Vagina (tissue), 2 donors: ENCODE data around the gene SNUPN. TPM values are rescaled to one million over a fixed set of nuclear protein-coding genes. Genes with fewer than 3 reads are reported as not detected.

Experiments
- DNase-seq, 2 donors: peaks; one replicate each; pipeline ENCODE4 v3.0.0-alpha.2; 2017; ENCODE audit errors: extremely low spot score in 2 of 2
- H3K27ac ChIP-seq: fragments of 200-600 bp; sonication (generic); one replicate; pipeline ENCODE4 v1.5.1; 2019
- H3K27me3 ChIP-seq: fragments of 200-600 bp; sonication (generic); one replicate; pipeline ENCODE4 v1.5.1; 2019
- H3K36me3 ChIP-seq, 2 donors: fragments of 200-600 bp; sonication (generic); one replicate each; pipeline ENCODE4 v1.5.1; 2017 to 2019
- H3K4me1 ChIP-seq: fragments of 200-600 bp; sonication (generic); one replicate; pipeline ENCODE4 v1.5.1; 2019
- H3K4me3 ChIP-seq, 2 donors: fragments of 200-600 bp; sonication (generic); 1 replicate in 1 of 2; 2 replicates in 1 of 2; pipeline ENCODE4 v1.5.1; 2016 to 2019
- H3K9me3 ChIP-seq: fragments of 200-600 bp; sonication (generic); one replicate; pipeline ENCODE4 v1.5.1; 2019
- POLR2A ChIP-seq, 2 donors: fragments of 450-650 bp; IDR thresholded peaks; one replicate each; pipeline ENCODE4 v1.6.1; 2017; ENCODE audit warnings: antibody characterized with exemption in 2 of 2, mild to moderate bottlenecking in 2 of 2, moderate library complexity in 2 of 2
- POLR2AphosphoS5 ChIP-seq, 2 donors: sonication (generic); formaldehyde crosslinking; IDR thresholded peaks; one replicate each; pipeline ENCODE4 v1.9.0; 2017; ENCODE audit warnings: antibody characterized with exemption in 2 of 2, mild to moderate bottlenecking in 2 of 2, low read depth in 1 of 2; ENCODE audit not compliant: insufficient read depth in 1 of 2
- intact Hi-C: fragments of 100-400 bp; cut with DNase I; formaldehyde crosslinking; loops from one replicate; pipeline ENCODE4 v1.15.1; 2023
- total RNA-seq: library from RNA; depleted of rRNA; stranded (reverse); fragments of >200 nt; gene quantifications from one replicate; pipeline ENCODE4 v1.2.3, GENCODE V29; 2016
- TF ChIP-seq, protein P1 (sequence below), 3 experiments: fragments of 450-650 bp in 2 of 3; fragments of 200-600 bp in 1 of 3; sonication (generic) in 1 of 3; IDR thresholded peaks; one replicate each; pipeline ENCODE4 v1.5.1; 2017 to 2019; ENCODE audit warnings: antibody characterized with exemption in 3 of 3, mild to moderate bottlenecking in 2 of 3, moderate library complexity in 2 of 3

SNUPN gene
- total RNA-seq, 1 donor from 2014 or later = 21.9 TPM

DNA sequence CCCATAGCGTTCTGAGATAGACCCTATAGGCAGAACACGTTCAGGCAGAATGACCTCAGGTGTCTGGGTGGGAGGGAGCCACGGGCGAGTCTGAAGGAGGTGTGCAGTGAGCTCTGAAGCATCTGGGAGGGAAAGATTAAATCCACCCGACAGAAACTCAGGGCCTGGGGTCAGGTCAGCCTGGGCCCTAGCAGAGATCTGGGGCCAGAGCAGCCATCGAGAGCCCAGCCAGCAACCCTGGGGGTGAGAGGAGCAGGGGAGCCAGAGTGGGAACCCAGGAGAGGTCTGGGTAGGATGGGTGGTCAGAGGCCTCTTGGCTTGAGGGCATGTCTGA is 44.3 kb upstream of the SNUPN start:
- no peaks in the 10 kb centered on the region for H3K27me3 ChIP-seq
- no peak overlapping the region for H3K4me3 ChIP-seq
- DNase-seq = no peak
- no peak for TF ChIP-seq POLR2AphosphoS5 (IDR thresholded peaks at IDR 0.05; ENCODE audit: insufficient read depth in 1 of 2, low read depth in 1 of 2)
- H3K36me3 ChIP-seq = no peaks in the 10 kb centered on the region
- peaks cover 91% of the 10 kb centered on the region for H3K4me1 ChIP-seq
- peak overlapping the region; percentile 69 for H3K27ac ChIP-seq
- intact Hi-C loops = no loop called here
- no peaks in the 10 kb centered on the region for H3K9me3 ChIP-seq

DNA sequence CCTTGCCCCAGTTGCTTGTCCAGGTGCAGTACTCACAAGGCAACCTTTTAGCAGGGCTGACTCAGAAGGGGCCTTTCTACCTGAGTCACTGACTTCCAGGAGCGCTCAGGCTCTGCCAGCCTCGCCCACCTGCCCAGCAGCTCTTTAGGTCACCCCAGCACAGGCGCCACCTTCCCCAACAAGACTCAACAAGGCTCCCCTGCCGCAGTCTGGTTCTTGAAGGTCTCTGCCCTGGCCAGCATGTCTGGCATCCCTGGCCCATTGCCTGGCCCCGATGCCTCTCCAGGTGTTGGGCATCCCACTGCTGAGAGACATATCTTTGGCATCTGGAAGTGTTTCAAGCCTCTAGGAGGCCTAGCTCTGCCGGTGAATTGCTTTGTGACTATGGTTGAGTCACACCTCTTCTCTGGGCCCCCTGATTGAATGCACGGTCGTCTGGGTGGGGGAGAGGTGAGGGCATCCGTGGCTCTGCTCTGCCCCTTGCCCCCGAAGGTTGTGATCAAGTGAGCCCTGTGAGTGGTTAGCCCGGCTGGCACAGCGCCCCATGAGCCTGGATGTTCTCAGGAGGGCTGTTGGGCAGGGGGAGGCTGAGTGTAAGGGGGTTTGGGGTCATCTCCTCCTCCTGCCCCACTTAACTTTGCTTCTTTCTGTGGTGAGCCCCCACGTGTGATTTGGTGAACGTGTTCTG is 43.8 kb upstream of the SNUPN start:
- peaks cover 91% of the 10 kb centered on the region for H3K4me1 ChIP-seq
- no peak overlapping the region for H3K4me3 ChIP-seq
- intact Hi-C loops = no loop called here
- no peaks in the 10 kb centered on the region for H3K27me3 ChIP-seq
- no peaks in the 10 kb centered on the region for H3K9me3 ChIP-seq
- DNase-seq = no peak
- TF ChIP-seq, protein P1, sequence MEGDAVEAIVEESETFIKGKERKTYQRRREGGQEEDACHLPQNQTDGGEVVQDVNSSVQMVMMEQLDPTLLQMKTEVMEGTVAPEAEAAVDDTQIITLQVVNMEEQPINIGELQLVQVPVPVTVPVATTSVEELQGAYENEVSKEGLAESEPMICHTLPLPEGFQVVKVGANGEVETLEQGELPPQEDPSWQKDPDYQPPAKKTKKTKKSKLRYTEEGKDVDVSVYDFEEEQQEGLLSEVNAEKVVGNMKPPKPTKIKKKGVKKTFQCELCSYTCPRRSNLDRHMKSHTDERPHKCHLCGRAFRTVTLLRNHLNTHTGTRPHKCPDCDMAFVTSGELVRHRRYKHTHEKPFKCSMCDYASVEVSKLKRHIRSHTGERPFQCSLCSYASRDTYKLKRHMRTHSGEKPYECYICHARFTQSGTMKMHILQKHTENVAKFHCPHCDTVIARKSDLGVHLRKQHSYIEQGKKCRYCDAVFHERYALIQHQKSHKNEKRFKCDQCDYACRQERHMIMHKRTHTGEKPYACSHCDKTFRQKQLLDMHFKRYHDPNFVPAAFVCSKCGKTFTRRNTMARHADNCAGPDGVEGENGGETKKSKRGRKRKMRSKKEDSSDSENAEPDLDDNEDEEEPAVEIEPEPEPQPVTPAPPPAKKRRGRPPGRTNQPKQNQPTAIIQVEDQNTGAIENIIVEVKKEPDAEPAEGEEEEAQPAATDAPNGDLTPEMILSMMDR (IDR thresholded peaks at IDR 0.05) = no peak
- TF ChIP-seq POLR2AphosphoS5 (IDR thresholded peaks at IDR 0.05; ENCODE audit: insufficient read depth in 1 of 2, low read depth in 1 of 2) (no peak), POLR2A (IDR thresholded peaks at IDR 0.05) (no peak)
- H3K36me3 ChIP-seq = no peaks in the 10 kb centered on the region
- H3K27ac ChIP-seq = peak overlapping the region; percentile 69

DNA sequence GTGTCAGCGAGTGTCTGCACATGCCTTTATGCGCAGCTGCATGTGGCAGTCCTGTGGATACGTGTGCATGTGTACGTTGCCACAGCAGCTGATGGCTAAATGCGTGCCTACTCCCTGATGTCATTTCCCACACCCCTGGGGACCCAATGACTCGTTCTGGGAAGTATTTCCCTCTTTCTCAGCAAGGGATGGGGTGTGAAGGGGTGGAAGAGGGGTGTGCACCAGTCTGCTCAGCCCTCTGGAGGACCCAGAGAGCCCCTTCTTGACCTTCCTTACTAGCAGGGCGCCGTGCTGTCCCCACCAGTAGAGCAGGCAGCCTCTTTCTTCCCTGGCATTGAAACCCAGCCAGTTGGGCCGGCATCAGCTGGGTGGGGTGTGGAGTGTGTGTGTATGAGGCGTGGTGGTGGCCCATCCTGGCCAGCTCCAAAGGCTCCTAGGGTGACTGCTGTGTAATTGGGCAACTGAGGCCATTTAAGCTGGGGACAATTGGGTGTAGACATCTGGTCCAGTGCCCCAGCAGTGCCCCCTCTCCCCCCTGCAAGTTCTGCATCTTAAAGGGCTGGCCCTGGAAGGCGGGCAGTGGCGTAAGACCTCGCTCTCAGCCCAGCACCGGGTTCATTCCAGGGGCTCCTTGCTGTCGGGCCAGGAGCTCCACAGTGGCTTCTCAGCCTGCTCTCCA is 41.4 kb upstream of the SNUPN start:
- intact Hi-C loops = no loop called here
- no peak for DNase-seq
- H3K27ac ChIP-seq = peak overlapping the region; percentile 91
- TF ChIP-seq POLR2A (IDR thresholded peaks at IDR 0.05) = no peak
- TF ChIP-seq POLR2AphosphoS5 (IDR thresholded peaks at IDR 0.05; ENCODE audit: insufficient read depth in 1 of 2, low read depth in 1 of 2) = peak; percentile 79
- no peaks in the 10 kb centered on the region for H3K27me3 ChIP-seq
- peaks cover 0 to 5% of the 10 kb centered on the region in 2 donors for H3K36me3 ChIP-seq
- H3K4me1 ChIP-seq = peaks cover 88% of the 10 kb centered on the region
- H3K9me3 ChIP-seq = no peaks in the 10 kb centered on the region
- H3K4me3 ChIP-seq = no peak overlapping the region

DNA sequence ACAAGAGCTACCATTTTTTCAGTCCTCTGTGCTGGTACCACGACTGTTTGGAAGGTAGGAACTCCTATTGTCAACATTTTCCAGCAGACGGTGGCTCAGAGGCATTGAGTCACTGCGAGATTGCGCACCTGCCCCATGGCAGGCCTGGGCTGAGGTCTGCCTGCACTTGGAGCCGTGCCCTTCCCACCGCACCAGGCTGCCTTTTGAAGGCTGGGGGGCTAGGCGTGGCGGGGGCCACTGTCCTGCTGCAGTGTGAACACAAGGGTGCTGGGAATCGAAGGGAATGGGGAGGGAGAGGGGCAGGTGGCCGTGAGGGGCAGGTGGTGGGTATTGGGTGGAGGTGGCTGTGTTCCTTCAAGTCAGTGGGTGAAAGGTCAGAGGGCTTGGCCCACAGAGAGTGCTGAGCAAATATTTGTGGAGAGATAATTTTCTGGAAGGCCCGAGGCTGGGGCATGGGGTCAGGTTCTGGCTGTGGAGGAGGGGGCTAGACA is 38.5 kb upstream of the SNUPN start:
- peaks cover 91% of the 10 kb centered on the region for H3K4me1 ChIP-seq
- H3K27ac ChIP-seq = peak overlapping the region; percentile 91
- H3K4me3 ChIP-seq = no peak overlapping the region
- TF ChIP-seq POLR2AphosphoS5 (IDR thresholded peaks at IDR 0.05; ENCODE audit: insufficient read depth in 1 of 2, low read depth in 1 of 2) = peak in 1 of 2 donors; percentile 24
- TF ChIP-seq, protein P1 (IDR thresholded peaks at IDR 0.05) = no peak
- intact Hi-C loops = no loop called here
- no peaks in the 10 kb centered on the region for H3K9me3 ChIP-seq
- H3K27me3 ChIP-seq = no peaks in the 10 kb centered on the region
- no peak for DNase-seq
- H3K36me3 ChIP-seq = peaks cover 0 to 5% of the 10 kb centered on the region in 2 donors

DNA sequence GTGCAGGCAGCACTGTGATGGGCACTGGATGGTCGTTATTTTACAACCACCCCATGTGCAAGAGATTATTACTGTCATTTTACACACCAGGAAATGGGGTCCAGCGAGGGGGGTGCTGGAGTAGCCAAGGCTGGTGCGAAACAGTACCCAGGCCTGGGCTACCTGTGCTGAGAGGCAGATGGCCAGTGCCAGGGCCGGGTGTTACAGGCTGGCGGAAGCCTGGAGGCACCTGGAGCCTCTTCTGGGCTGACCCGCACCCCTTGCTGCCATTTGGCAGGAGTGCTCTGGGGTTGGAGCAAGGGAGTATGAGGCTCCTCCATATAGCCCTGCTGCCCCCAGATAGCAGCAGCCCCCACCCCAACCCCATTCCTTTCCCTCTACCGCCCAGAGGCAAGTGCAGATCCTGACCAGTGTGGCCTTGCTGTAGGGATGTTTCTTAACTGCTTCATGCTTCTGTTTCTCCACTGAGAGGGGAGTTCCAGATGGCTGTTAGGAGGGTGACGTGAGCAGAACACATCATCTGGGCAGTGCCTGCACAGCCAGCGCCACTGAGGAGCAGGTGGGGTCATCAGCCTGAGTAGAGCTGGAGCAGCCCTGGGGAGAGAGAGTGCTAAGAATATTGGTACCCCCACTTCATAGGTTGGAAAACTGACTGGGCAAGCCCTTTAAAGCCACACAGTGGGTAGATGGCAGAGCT is 37.4 kb upstream of the SNUPN start:
- H3K9me3 ChIP-seq = no peaks in the 10 kb centered on the region
- peaks cover 93% of the 10 kb centered on the region for H3K4me1 ChIP-seq
- H3K27me3 ChIP-seq = no peaks in the 10 kb centered on the region
- TF ChIP-seq, protein P1 (IDR thresholded peaks at IDR 0.05) = no peak
- TF ChIP-seq POLR2AphosphoS5 (IDR thresholded peaks at IDR 0.05; ENCODE audit: insufficient read depth in 1 of 2, low read depth in 1 of 2) (no peak), POLR2A (IDR thresholded peaks at IDR 0.05) (no peak)
- no peak for DNase-seq
- H3K36me3 ChIP-seq = peaks cover 0 to 5% of the 10 kb centered on the region in 2 donors
- H3K27ac ChIP-seq = peak overlapping the region; percentile 91
- intact Hi-C loops = no loop called here
- no peak overlapping the region for H3K4me3 ChIP-seq
